HepG2 (cell line): ENCODE results near the gene CD83.

Experiments
- EP300 ChIP-seq, 3 experiments: sonication (generic) in 1 of 3; formaldehyde crosslinking in 1 of 3; IDR thresholded peaks; 2 replicates each; pipeline versions ENCODE4 v1.5.1 to v1.6.1; 2011 to 2020; ENCODE audit warnings: low read depth in 2 of 3, low read length in 2 of 3, borderline replicate concordance in 1 of 3, improper control_type of control experiment in 1 of 3, mild to moderate bottlenecking in 1 of 3, missing genetic modification reagents in 1 of 3, moderate library complexity in 1 of 3
- EZH2 ChIP-seq: conservative IDR thresholded peaks from 2 replicates; pipeline ENCODE4 v1.6.1; 2012; ENCODE audit warnings: mild to moderate bottlenecking, low read depth, low read length, moderate library complexity
- MIER3 ChIP-seq: IDR thresholded peaks from 2 replicates; pipeline ENCODE4 v1.6.1; 2016; ENCODE audit warnings: missing compliant biosample characterization, borderline replicate concordance
- NONO ChIP-seq, 2 experiments: fragments of 450-650 bp in 1 of 2; sonication (generic) in 1 of 2; formaldehyde crosslinking in 1 of 2; IDR thresholded peaks in 1 of 2; conservative IDR thresholded peaks in 1 of 2; 2 replicates each; pipeline versions ENCODE4 v1.6.1 to v1.8.0; 2017 to 2022; ENCODE audit warnings: mild to moderate bottlenecking in 1 of 2, missing genetic modification reagents in 1 of 2, moderate library complexity in 1 of 2
- POLR2A ChIP-seq, 2 experiments: IDR thresholded peaks; 2 replicates each; pipeline ENCODE4 v1.6.1; 2011; ENCODE audit warnings: low read depth in 2 of 2, low read length in 2 of 2, mild to moderate bottlenecking in 1 of 2, moderate library complexity in 1 of 2; ENCODE audit not compliant: insufficient read depth in 1 of 2
- ZBTB10 ChIP-seq: sonication (generic); formaldehyde crosslinking; IDR thresholded peaks from 2 replicates; pipeline ENCODE4 v1.4.0; 2020; ENCODE audit warnings: missing genetic modification reagents, borderline replicate concordance
- ZFY ChIP-seq: sonication (generic); formaldehyde crosslinking; IDR thresholded peaks from 2 replicates; pipeline ENCODE4 v1.4.0; 2020; ENCODE audit warnings: missing genetic modification reagents
- TF ChIP-seq, protein P1 (sequence below): sonication (generic); formaldehyde crosslinking; IDR thresholded peaks from 2 replicates; pipeline ENCODE4 v1.5.0; 2020; ENCODE audit warnings: mild to moderate bottlenecking, missing genetic modification reagents, moderate library complexity

- TF ChIP-seq, protein P1, sequence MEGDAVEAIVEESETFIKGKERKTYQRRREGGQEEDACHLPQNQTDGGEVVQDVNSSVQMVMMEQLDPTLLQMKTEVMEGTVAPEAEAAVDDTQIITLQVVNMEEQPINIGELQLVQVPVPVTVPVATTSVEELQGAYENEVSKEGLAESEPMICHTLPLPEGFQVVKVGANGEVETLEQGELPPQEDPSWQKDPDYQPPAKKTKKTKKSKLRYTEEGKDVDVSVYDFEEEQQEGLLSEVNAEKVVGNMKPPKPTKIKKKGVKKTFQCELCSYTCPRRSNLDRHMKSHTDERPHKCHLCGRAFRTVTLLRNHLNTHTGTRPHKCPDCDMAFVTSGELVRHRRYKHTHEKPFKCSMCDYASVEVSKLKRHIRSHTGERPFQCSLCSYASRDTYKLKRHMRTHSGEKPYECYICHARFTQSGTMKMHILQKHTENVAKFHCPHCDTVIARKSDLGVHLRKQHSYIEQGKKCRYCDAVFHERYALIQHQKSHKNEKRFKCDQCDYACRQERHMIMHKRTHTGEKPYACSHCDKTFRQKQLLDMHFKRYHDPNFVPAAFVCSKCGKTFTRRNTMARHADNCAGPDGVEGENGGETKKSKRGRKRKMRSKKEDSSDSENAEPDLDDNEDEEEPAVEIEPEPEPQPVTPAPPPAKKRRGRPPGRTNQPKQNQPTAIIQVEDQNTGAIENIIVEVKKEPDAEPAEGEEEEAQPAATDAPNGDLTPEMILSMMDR (CRISPR knock-in tag) = no peak
- TF ChIP-seq ZBTB10 (no peak), EP300 (IDR thresholded peaks at IDR 0.05; ENCODE audit: low read depth in 2 of 2, low read length in 2 of 2) (no peak), EP300 (CRISPR knock-in tag; IDR thresholded peaks at IDR 0.05; ENCODE audit: borderline replicate concordance) (no peak), MIER3 (no peak), ZFY (CRISPR knock-in tag) (no peak), EZH2 (no peak), NONO (IDR thresholded peaks at IDR 0.05) (no peak), NONO (CRISPR knock-in tag; conservative IDR thresholded peaks at IDR 0.05) (no peak), POLR2A (IDR thresholded peaks at IDR 0.05; ENCODE audit: insufficient read depth in 1 of 2, low read depth in 2 of 2, low read length in 2 of 2) (no peak)
These were observed 7.4 kb upstream of the CD83 start for GRCh38 chr6:14110001-14110818.
